HG03045 (cell line): ENCODE data around the gene KREMEN2.
"Not testable (repeated sequence)": the region's sequence is repeated elsewhere in the genome, so short reads cannot be mapped to it uniquely, and the experiment has no call there.

Experiments used
- ATAC-seq: cut with Tn5 transposase; IDR thresholded peaks from one replicate; pipeline ENCODE4 v1.9.1; 2021; ENCODE audit warnings: mild to moderate bottlenecking, moderate library complexity; ENCODE audit not compliant: unreplicated experiment

The KREMEN2 gene, protein sequence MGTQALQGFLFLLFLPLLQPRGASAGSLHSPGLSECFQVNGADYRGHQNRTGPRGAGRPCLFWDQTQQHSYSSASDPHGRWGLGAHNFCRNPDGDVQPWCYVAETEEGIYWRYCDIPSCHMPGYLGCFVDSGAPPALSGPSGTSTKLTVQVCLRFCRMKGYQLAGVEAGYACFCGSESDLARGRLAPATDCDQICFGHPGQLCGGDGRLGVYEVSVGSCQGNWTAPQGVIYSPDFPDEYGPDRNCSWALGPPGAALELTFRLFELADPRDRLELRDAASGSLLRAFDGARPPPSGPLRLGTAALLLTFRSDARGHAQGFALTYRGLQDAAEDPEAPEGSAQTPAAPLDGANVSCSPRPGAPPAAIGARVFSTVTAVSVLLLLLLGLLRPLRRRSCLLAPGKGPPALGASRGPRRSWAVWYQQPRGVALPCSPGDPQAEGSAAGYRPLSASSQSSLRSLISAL

DNA sequence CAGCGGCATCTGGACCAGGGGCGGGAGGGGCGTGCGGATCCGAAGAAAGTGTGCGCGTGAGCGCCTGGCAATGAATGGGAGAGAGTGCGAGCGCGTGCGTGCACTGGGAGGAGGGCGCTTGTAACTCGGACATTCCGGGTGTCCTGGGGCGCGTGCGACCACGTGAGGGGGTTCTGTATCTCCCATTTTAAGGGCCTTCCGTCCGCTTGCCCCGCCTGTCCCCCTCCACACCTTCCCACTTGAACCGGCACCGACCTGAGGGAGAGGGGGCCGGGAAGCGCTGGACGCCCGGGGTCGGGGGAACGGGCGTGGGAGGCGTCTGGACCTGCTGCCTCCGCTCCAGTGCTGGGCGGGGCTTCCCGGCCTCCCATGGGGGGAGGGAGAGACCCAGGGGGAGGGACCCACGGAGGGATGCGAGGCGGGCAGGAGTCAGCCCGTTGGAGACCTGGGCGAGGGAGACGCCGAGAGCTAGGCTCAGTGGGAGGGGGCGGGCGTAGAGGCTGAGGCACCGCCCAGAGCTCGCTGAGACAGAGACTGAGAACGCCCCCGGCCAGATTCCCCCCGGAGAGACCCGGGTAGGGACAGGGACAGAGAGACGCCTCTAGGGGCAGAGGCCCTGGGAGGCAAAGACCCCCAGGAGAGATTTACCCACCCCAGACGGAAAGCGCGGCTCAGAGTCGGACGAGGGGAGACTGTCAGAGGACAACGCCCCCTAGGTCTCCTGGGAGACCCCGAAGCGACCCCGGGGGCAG is at the start of gene KREMEN2:
TSS of gene KREMEN2 (plus strand) at position 553 of the 752 bp plus-strand sequence. CDS start 246 bp downstream, outside the sequence.
- ATAC-seq: no peak

DNA sequence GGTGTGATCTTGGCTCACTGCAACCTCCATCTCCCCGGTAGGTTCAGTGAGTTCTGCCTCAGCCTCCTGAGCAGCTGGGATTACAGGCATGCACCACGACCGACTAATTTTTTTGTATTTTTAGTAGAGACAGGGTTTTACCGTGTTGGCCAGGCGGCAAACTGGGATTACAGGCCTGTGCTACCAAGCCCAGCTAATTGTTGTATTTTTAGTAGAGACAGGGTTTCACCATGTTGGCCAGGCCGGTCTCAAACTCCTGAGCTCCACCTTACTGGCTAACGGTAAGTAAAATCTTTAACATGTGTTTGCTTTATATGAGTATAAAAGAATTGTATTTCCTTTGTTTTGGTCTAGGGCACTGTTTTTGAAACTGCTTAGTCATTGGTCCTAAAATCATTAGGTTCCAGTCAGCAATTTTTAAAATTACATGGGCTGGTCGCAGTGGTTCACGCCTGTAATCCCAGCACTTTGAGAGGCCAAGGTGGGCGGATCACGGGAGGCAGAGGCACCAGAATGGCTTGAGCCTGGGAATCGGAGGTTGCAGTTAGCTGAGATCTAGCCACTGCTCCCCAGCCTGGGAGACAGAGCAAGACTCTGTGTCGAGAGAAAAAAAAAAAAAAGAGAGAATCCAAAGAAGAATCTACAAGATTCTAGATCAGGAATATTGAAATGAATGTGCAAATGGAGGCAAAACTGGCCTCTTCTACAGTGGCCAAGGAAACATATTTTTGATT is 48.7 kb upstream of the KREMEN2 start:
- ATAC-seq: no peak

DNA sequence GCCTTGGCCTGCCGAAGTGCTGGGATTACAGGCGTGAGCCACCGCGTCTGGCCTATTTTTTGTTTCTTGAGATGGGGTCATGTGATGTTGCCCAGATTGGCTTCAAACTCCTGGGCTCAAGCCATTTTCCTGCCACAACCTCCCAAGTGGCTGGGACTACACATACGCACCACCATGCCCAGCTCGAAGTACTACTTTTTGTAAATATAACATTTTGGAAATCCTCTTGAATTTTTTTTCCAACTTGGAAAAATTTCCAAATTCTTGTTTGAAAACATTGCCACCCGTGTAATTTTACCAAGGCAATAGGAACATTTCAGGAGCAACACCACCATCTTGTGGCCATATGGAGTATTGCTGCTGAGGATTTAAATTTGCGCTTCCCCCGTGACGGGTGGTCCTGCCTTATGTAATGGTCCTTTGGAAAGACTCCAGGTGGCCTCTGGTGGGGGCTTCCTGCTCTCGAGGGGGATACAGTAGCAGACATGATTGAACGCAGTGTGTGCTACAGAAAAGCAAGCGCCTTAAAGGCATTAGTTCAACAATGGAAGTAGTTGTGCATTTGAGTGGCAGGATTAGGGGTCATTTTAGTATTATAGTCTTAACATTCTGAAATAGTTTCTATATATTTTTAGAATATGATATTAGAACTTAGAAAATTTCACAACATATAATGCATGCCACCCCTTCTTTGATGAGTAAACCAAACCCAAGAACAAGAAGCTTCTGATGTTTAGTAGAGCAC is 44.4 kb upstream of the KREMEN2 start:
- ATAC-seq: no peak

DNA sequence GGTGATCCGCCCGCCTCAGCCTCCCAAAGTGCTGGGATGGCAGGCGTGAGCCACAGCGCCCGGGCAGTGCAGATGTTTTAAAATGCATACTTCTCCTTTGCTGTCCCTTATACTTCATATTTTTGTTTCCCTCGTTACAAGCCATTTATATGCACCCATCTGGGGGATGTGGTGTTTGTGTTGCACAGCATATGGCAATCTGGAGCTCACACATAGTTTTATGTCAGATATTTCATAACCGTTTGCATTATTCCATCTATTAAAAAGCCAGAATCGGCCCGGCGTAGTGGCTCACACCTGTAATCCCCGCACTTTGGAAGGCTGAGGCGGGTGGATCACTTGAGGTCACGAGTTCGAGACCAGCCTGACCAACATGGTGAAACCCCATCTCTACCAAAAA is 40.6 kb upstream of the KREMEN2 start:
- ATAC-seq: no peak

DNA sequence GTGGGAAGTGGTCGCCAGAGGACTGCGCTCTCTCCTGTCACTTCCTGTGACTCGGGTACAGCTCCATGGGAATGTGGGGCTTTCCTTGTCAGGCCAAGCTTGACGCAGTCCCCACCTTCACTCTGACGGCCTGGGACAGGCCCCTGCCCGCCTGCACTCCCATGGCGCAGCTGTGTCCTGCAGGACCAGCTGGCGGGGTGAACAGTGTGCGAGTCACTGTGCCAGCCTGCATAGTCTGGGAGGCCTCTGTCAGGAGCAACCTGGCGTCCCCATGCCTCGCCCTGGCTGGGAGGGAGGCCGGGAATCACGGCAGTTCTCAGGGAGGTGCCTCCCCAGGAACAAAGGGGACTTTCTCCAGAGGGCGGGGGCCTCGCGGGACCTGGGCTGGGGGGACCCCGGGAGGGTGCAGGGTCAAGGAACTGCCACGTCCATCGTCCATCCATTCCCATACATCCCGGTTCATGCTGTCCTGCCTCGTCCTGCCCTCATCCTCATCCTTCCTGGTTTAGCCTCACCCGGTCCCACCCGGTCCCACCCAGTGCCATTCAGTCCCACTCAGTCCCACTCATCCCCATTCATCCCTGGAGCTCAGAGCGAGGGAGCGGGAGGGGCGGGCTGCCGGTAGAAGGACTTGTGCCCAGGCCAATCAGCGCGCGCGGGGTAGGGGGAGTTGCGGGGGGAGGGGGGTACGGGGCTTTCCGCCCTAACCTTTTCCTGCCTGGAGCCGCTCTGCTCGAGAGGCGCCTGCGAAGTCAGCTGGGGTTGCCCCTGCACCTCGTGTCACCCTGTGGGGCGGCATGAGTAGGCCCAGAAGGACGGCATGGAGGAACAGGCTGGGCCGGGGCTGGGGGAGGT is 38.9 kb upstream of the KREMEN2 start:
- no peak for ATAC-seq

DNA sequence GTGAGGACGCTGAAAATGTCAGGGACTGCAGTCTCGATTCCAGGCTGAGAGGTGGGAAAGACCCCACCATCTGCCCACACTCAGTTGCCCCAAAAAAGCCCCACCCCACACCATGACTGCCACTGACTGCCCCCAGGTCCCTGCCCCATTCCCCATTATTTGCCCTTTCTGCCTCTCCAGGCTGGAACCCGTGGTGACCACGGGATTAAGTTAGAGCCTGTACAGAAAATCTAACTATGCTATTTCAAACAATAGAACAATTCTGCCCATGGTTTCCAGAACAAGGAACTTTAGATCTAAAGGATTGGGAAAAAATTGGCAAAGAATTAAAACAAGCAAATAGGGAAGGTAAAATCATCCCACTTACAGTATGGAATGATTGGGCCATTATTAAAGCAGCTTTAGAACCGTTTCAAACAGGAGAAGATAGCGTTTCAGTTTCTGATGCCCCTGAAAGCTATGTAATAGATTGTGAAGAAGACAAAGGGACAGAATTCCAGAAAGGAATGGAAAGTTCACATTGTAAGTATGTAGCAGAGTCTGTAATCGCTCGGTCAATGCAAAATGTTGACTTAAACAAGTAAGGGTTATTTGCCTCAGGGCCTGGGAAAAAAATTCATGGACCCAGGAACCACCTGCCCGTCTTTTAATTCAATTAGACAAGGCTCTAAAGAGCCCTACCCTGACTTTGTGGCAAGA is 38.0 kb upstream of the KREMEN2 start:
- no peak for ATAC-seq

DNA sequence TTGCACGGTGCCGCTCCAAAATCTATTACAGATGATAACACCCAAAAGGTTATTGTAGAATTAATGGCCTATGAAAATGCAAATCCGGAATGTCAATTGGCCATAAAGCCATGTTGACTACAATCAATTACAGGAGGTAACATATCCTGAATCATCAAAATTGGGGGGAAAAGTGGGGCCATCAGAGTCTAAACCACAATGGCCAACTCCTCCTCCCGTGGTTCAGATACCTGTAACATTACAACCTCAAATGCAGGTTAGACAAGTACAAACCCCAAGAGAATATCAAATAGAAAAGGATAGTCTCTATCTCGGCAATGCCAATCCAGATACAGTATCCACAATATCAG is 37.5 kb upstream of the KREMEN2 start:
- no peak for ATAC-seq

DNA sequence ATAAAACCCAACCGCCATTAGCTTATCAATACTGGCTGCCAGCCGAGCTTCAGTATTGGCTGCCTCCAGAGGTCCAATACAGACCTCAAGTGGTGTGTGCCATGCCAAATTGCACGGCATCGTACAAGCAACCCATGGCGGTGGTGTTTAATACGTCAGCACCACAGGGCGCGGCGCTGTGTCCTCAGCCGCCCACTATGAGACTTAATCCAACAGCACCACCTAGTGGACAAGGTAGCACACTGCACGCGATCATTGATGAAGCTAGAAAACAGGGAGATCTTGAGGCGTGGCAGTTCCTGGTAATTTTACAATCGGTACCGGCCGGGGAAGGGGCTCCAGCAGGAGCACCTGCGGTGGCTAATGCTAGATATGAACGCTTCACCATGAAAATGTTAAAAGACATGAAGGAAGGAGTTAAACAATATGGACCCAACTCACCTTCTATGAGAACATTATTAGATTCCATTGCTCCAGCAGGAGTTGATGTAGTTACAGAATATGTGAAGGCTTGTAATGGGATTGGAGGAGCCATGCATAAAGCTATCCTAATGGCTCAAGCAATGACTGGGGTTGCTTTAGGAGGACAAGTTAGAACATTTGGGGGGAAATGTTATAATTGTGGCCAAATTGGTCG is 36.9 kb upstream of the KREMEN2 start:
- ATAC-seq: peak; percentile 69

DNA sequence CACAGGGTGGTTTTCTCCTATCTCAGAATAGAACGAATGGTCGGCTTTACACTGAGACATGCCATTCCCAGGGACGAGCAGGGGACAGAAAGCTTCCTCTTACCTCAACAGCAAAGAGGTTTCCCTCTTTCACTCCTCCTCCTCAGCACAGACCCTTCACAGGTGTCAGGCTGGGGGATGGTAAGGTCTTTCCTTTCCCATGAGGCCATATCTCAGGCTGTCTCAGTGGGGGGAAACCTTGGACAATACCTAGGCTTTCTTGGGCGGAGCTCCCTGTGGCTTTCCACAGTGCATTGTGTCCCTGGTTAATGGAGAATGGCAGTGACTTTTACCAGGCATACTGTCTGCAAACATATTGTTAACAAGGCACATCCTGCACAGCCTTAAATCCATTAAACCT is 35.9 kb upstream of the KREMEN2 start:
- not testable (repeated sequence) for ATAC-seq

DNA sequence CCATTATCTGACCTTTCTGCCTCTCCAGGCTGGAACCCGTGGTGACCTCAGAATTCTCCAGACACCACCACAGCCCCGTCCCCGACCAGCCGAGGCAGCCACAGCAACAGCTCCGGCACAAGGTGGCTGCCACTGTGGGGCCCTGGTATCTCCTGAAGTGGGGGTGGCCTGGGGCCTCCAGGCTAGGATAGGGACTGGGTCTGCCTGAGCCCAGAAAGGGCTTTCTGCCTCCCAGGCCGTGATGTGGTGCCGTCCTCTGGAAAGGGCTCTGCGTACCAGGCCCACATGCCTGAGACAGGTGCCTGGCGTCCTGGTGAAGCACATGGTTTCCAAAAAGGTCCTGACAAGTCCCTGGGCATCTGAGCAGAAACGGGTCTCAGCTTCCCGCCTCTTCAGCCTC is 35.3 kb upstream of the KREMEN2 start:
- ATAC-seq: no peak

DNA sequence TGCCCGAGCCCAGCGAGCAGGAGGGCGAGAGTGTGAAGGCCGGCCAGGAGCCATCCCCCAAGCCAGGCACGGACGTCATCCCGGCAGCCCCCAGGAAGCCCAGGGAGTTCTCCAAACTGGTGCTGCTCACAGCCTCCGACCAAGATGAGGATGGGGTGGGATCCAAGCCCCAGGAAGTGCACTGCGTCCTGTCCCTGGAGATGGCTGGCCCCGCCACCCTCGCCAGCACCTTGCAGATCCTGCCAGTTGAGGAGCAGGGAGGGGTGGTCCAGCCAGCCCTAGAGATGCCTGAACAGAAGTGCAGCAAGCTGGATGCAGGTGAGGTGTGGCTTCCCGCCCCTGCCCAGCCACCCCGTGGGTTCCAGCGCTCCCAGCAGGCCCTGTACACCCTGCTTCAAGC is 34.4 kb upstream of the KREMEN2 start:
- no peak for ATAC-seq

DNA sequence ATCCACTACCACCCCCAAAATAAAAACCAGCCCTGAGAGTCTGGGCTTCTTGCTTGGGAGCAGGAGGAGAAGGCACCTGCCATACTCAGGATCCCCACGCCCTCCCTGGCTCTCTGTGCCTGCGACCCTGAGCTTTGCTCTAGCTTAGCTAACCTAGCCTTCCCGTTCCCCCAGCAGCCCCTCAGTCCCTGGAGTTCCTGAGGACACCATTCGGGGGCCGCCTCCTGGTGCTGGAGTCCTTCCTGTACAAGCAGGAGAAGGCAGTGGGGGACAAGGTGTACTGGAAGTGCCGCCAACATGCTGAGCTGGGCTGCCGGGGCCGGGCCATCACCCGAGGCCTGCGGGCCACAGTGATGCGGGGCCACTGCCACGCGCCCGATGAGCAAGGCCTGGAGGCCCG is 33.8 kb upstream of the KREMEN2 start:
- no peak for ATAC-seq

DNA sequence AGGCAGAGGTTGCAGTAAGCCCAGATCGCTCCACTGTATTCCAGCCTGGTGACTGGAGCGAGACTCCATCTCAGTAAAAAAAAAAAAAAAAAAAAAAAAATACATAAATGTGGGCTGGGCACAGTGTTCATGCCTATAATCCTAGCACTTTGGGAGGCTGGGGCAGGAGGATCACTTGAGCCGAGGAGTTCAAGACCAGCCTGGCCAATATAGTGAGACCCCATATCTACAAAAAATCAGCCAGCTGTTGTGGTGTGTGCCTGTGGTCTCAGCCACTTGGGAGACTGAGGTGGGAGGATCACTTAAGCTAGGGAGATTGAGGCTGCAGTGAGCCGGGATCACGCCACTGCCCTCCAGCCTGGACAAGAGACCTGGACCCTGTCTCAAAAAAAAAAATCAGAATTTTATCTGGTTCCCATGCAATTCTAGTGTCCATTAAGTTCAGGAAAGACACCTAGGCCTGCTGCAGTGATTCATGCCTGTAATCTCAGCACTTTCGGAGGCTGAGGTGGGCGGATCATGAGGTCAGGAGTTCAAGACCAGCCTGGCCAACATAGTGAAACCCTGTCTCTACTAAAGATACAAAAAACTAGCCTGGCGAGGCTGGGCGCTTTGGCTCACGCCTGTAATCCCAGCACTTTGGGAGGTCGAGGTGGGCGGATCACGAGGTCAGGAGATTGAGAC is 32.7 kb upstream of the KREMEN2 start:
- not testable (repeated sequence) for ATAC-seq

DNA sequence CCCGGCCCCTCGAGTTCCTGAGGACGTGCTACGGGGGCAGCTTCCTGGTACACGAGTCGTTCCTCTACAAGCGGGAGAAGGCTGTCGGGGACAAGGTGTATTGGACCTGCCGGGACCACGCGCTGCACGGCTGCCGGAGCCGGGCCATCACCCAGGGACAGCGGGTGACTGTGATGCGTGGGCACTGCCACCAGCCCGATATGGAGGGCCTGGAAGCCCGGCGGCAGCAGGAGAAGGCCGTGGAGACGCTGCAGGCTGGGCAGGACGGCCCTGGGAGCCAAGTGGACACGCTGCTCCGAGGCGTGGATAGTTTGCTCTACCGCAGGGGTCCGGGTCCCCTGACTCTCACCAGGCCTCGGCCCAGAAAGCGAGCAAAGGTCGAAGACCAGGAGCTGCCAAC is 30.9 kb upstream of the KREMEN2 start:
- ATAC-seq: no peak

DNA sequence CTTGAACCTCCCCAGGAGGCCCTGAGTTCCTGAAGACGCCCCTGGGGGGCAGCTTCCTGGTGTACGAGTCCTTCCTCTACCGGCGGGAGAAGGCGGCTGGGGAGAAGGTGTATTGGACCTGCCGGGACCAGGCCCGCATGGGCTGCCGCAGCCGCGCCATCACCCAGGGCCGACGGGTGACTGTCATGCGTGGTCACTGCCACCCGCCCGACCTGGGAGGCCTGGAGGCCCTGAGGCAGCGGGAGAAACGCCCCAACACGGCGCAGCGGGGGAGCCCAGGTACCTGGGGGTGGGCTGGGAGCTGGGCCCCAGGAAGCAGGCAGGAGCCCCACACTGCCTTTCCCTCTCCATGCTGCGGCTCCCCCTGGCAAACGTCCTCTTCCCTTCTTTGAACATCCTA is 30.4 kb upstream of the KREMEN2 start:
- no peak for ATAC-seq

DNA sequence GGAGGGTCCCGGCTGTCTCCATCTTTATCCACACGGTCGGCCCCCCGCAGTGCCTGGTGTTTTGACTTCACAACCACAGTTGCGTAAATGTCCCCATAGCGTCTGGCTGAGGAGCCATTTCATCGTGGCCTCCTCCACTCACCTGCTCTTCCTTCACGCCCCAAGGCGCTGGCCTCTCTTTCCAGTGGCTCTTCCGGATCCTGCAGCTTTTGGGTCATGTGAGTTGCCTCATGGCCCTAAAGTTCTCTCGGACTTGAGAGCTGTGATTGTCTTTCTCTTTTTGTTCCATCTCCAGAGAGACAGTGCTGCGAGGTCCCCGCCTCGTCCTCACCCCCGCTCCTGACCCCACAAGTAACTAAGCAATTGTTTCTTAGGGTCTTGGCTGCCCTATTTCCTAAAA is 29.6 kb upstream of the KREMEN2 start:
- no peak for ATAC-seq

DNA sequence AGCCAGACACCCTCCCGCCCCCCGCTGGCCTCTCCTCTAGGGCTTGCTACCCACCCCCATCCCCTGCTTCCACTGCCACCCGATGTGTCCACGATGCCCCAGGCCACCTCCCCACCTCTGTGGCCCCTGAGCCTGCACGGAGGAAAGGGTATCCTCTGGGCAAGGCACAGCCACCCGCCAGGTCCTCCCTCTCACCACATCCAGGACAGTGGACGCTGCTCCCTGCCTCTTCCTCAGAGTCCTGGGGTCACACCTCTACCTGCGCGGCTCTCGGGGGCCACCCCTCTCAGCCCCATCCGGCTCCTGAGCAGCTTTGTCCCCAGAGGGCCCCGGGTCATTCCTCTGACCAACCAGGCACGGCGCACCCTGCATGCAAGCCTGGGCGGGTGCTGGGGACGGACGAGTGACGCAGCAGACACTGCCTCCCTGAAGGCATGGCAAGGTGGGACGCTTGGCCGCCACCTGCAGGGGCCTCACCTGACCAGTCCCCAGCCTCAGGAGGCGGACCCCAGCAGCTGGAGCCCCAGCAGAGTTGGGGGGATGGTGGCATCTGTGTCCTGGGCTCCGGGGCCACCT is 27.6 kb upstream of the KREMEN2 start:
- ATAC-seq: no peak

DNA sequence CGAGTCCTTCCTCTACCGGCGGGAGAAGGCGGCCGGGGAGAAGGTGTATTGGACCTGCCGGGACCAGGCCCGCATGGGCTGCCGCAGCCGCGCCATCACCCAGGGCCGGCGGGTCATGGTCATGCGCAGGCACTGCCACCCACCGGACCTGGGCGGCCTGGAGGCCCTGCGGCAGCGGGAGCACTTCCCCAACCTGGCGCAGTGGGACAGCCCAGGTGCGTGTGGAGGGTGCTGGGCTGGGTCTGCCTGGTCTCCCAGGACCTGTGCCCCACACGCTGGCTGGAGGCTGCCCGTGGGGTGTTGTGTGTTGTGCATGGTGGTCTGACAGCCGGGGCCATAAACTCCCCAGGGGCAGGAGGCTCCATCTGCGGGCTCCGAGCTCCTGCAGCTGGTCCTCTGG is 26.9 kb upstream of the KREMEN2 start:
- no peak for ATAC-seq
